Right cardiac atrium (tissue), 5 donors: ENCODE results near the gene OCA2. TPM values are rescaled to one million over a fixed set of nuclear protein-coding genes. Genes with fewer than 3 reads are reported as not detected.

Experiments used
- ATAC-seq, 2 donors: fragments of 200-7000 bp; cut with Tn5 transposase; one replicate each; pipeline versions ENCODE4 v1.8.0 to v1.9.1; 2020; ENCODE audit warnings: moderate library complexity in 2 of 2, mild to moderate bottlenecking in 1 of 2
- DNase-seq, 3 donors: peaks; one replicate each; pipeline ENCODE4 v3.0.0-alpha.2; 2020
- H3K27ac ChIP-seq: one replicate; pipeline ENCODE4 v1.5.1; 2013; ENCODE audit warnings: mild to moderate bottlenecking, low read length, control low read depth, moderate library complexity
- H3K27me3 ChIP-seq: one replicate; pipeline ENCODE4 v1.6.1; 2013; ENCODE audit not compliant: control insufficient read depth, insufficient read depth
- H3K4me1 ChIP-seq: one replicate; pipeline ENCODE4 v1.6.1; 2013; ENCODE audit warnings: low read length; ENCODE audit not compliant: control insufficient read depth, insufficient read depth
- H3K4me3 ChIP-seq: one replicate; pipeline ENCODE4 v1.5.1; 2013; ENCODE audit warnings: low read length, control low read depth
- H3K9me3 ChIP-seq: one replicate; pipeline ENCODE4 v1.6.1; 2013; ENCODE audit warnings: low read length; ENCODE audit not compliant: control insufficient read depth
- WGBS: extraction: QIAGEN DNeasy Blood & Tissue Kit; methylation state at CpG from one replicate; pipeline ENCODE4 v1.1.7; 2013; 5-methylcytosine and 5-hydroxymethylcytosine counted together
- intact Hi-C, 4 donors: fragments of 100-400 bp; cut with DNase I; formaldehyde crosslinking; loops; one replicate each; pipeline versions ENCODE4 v1.11.0 to v1.14.0; 2022 to 2023
- polyA plus RNA-seq: library from polyadenylated mRNA; stranded (reverse); fragments of 200-250 nt; gene quantifications from one replicate; pipeline ENCODE4 v1.2.3, GENCODE V29; 2013
- total RNA-seq, 4 donors: library from RNA; stranded (reverse); fragmentation: NEBNext Ultra II Directional; extraction: Animal tissue kit (Norgen Biotek cat#: 25700); gene quantifications; one replicate each; pipeline ENCODE4 v1.2.1, GENCODE V29; 2021
- donor health status: healthy with polysubstance abuse.
- donor health status: DM: no; HTN: yes; CAD: no.
- donor health status: DM: no; HTN: no; CAD: no.
- donor health status: DM: no; HTN: yes; CAD: no; lungs with severe emphysema.
- donor health status: DM: yes; HTN: yes; CAD: no.

OCA2 gene
- total and polyA plus RNA-seq, 5 donors = 0.29 to 1.2 (median 0.50) TPM

GRCh38 chr15:27990521-27991515 lies 108.3 kb downstream of the OCA2 start:
- intact Hi-C loops = no loop called here
- Histone ChIP-seq H3K9me3 (no peaks in the 10 kb centered on the region), H3K27me3 (no peaks in the 10 kb centered on the region), H3K27ac (no peak overlapping the region), H3K4me1 (no peaks in the 10 kb centered on the region), H3K4me3 (no peak overlapping the region)
- no peak for DNase-seq
- WGBS = 63% methylated on average over 16 of the region's 16 CpGs
- ATAC-seq = no peak

- no peaks in the 10 kb centered on the region for H3K9me3 ChIP-seq
- no peak for ATAC-seq
- no peak overlapping the region for H3K27ac ChIP-seq
- no peak overlapping the region for H3K4me3 ChIP-seq
- 84% methylated on average over 4 of the region's 4 CpGs for WGBS
- intact Hi-C loops = loop anchor here in 1 of 4 donors (10.0 kb wide), 1 partner anchor 55 kb away; no protein-coding TSS in a partner anchor
- DNase-seq = no peak
- no peaks in the 10 kb centered on the region for H3K27me3 ChIP-seq
- no peaks in the 10 kb centered on the region for H3K4me1 ChIP-seq
These were observed 109.3 kb downstream of the OCA2 start for GRCh38 chr15:27989838-27990237.

GRCh38 chr15:27989427-27989826 lies 109.7 kb downstream of the OCA2 start:
- H3K9me3 ChIP-seq = no peaks in the 10 kb centered on the region
- no peak overlapping the region for H3K4me3 ChIP-seq
- no peaks in the 10 kb centered on the region for H3K4me1 ChIP-seq
- intact Hi-C loops = loop anchor here in 1 of 4 donors (10.0 kb wide), 1 partner anchor 55 kb away; no protein-coding TSS in a partner anchor
- H3K27ac ChIP-seq = no peak overlapping the region
- WGBS = 88% methylated on average over 13 of the region's 13 CpGs
- ATAC-seq = no peak
- no peaks in the 10 kb centered on the region for H3K27me3 ChIP-seq
- no peak for DNase-seq

- 90% methylated on average over 13 of the region's 13 CpGs for WGBS
- intact Hi-C loops = loop anchor here in 1 of 4 donors (10.0 kb wide), 1 partner anchor 60 kb away; no protein-coding TSS in a partner anchor
- no peaks in the 10 kb centered on the region for H3K9me3 ChIP-seq
These were observed 114.0 kb downstream of the OCA2 start for GRCh38 chr15:27985099-27985498.

GRCh38 chr15:27983496-27983895 lies 115.6 kb downstream of the OCA2 start:
- no peak for DNase-seq
- intact Hi-C loops = loop anchor here in 1 of 4 donors (10.0 kb wide), 1 partner anchor 61 kb away; no protein-coding TSS in a partner anchor
- Histone ChIP-seq H3K27ac (no peak overlapping the region), H3K9me3 (no peaks in the 10 kb centered on the region), H3K4me3 (no peak overlapping the region), H3K4me1 (no peaks in the 10 kb centered on the region), H3K27me3 (no peaks in the 10 kb centered on the region)
- ATAC-seq = no peak
- WGBS = 93% methylated on average over 9 of the region's 9 CpGs

More at GRCh38 chr15:27985099-27985498, 114.0 kb downstream of the OCA2 start:
- no peak overlapping the region for H3K27ac ChIP-seq
- H3K27me3 ChIP-seq = no peaks in the 10 kb centered on the region
- ATAC-seq (no peak), DNase-seq (no peak)
- H3K4me1 ChIP-seq = no peaks in the 10 kb centered on the region
- no peak overlapping the region for H3K4me3 ChIP-seq

- no peak for ATAC-seq
- no peaks in the 10 kb centered on the region for H3K9me3 ChIP-seq
- 60% methylated on average over 4 of the region's 4 CpGs for WGBS
These were observed 121.4 kb downstream of the OCA2 start for GRCh38 chr15:27977696-27978095.

GRCh38 chr15:27973886-27974285 lies 125.2 kb downstream of the OCA2 start:
- H3K27me3 ChIP-seq = no peaks in the 10 kb centered on the region
- H3K27ac ChIP-seq = no peak overlapping the region
- no peak overlapping the region for H3K4me3 ChIP-seq
- H3K4me1 ChIP-seq = no peaks in the 10 kb centered on the region
- DNase-seq (no peak), ATAC-seq (no peak)
- H3K9me3 ChIP-seq = no peaks in the 10 kb centered on the region
- intact Hi-C loops = no loop called here

More at GRCh38 chr15:27977696-27978095, 121.4 kb downstream of the OCA2 start:
- Histone ChIP-seq H3K4me3 (no peak overlapping the region), H3K4me1 (no peaks in the 10 kb centered on the region), H3K27me3 (no peaks in the 10 kb centered on the region), H3K27ac (no peak overlapping the region)
- intact Hi-C loops = no loop called here
- DNase-seq = no peak

GRCh38 chr15:27970661-27971392 lies 128.3 kb downstream of the OCA2 start:
- 88% methylated on average over 24 of the region's 24 CpGs for WGBS
- DNase-seq = no peak
- no peak for ATAC-seq
- no peaks in the 10 kb centered on the region for H3K4me1 ChIP-seq
- no peaks in the 10 kb centered on the region for H3K27me3 ChIP-seq
- H3K27ac ChIP-seq = no peak overlapping the region
- no peak overlapping the region for H3K4me3 ChIP-seq
- intact Hi-C loops = no loop called here
- H3K9me3 ChIP-seq = no peaks in the 10 kb centered on the region

- intact Hi-C loops = no loop called here
- H3K27ac ChIP-seq = no peak overlapping the region
- no peak overlapping the region for H3K4me3 ChIP-seq
- H3K9me3 ChIP-seq = no peaks in the 10 kb centered on the region
- no peaks in the 10 kb centered on the region for H3K27me3 ChIP-seq
- DNase-seq (no peak), ATAC-seq (no peak)
- 81% methylated on average over 13 of the region's 13 CpGs for WGBS
- no peaks in the 10 kb centered on the region for H3K4me1 ChIP-seq
These were observed 131.6 kb downstream of the OCA2 start for GRCh38 chr15:27967541-27967940.

GRCh38 chr15:27965546-27965945 lies 133.6 kb downstream of the OCA2 start:
- Histone ChIP-seq H3K9me3 (no peaks in the 10 kb centered on the region), H3K4me3 (no peak overlapping the region), H3K27ac (no peak overlapping the region), H3K27me3 (no peaks in the 10 kb centered on the region), H3K4me1 (no peaks in the 10 kb centered on the region)
- DNase-seq (no peak), ATAC-seq (no peak)
- intact Hi-C loops = no loop called here
- 81% methylated on average over 6 of the region's 6 CpGs for WGBS

- H3K4me1 ChIP-seq = no peaks in the 10 kb centered on the region
- ATAC-seq (no peak), DNase-seq (no peak)
- no peak overlapping the region for H3K4me3 ChIP-seq
- H3K27ac ChIP-seq = no peak overlapping the region
- no peaks in the 10 kb centered on the region for H3K9me3 ChIP-seq
- intact Hi-C loops = no loop called here
- H3K27me3 ChIP-seq = no peaks in the 10 kb centered on the region
- WGBS = 84% methylated on average over 1 of the region's 1 CpG
These were observed 137.3 kb downstream of the OCA2 start for GRCh38 chr15:27961801-27962200.
